ENCODE results near the gene TRAFD1. TPM values are rescaled to one million over a fixed set of nuclear protein-coding genes. Genes with fewer than 3 reads are reported as not detected.

Gene TRAFD1
- total and polyA plus RNA-seq, 9 of the 15 experiments (the other 6 are each of a cell fraction or from before 2014, with no cell fraction given) = 41.3 to 85.5 (median 54.5) TPM

GRCh38 chr12:112111931-112112330, 13.4 kb upstream of the TRAFD1 start (continued):
- TF ChIP-seq CEBPG (CRISPR knock-in tag; IDR thresholded peaks at IDR 0.05) (no peak), CEBPG (tag; conservative IDR thresholded peaks at IDR 0.05 in 1 of 2, IDR thresholded peaks at IDR 0.05 in 1 of 2) (peak in 1 of 2 experiments; percentile 73; a peak in 2 of 4 replicates), ELF2 (CRISPR knock-in tag; IDR thresholded peaks at IDR 0.05) (no peak), ZNF124 (CRISPR knock-in tag; IDR thresholded peaks at IDR 0.05) (no peak), ZFP36 (IDR thresholded peaks at IDR 0.05; ENCODE audit: low read depth, low read length, partially characterized antibody) (no peak)

GRCh38 chr12:112112409-112113133, 12.8 kb upstream of the TRAFD1 start:
- DNase-seq (ENCODE audit: extremely low read depth in 1 of 4, low spot score in 3 of 4) (no peak), FAIRE-seq (no peak), ATAC-seq (no peak)
- WGBS (ENCODE audit: insufficient coverage, low coverage, missing lambda C conversion rate) = 75% methylated on average over 6 of the region's 6 CpGs
- BruUV-seq (replicated peaks) = no TSS peak
- POLR2A ChIA-PET = interaction anchor here (0.7 to 1.4 kb wide), 2 partner anchors 10 to 14 kb away, joined by 3 read pairs; no protein-coding TSS in a partner anchor
- H3K9ac ChIP-seq (ENCODE audit: insufficient read depth in 1 of 2, low read depth in 2 of 2, low read length in 2 of 2) = no peak overlapping the region
- H3K27me3 ChIP-seq (ENCODE audit: control insufficient read depth in 2 of 2, insufficient read depth in 2 of 2, low read length in 2 of 2) = no peaks in the 10 kb centered on the region
- H2AFZ ChIP-seq (ENCODE audit: low read depth, low read length) = no peak overlapping the region
- H3K9me1 ChIP-seq (ENCODE audit: control insufficient read depth, insufficient read depth, low read length) = no peaks in the 10 kb centered on the region
- H3K36me3 ChIP-seq (ENCODE audit: control insufficient read depth, insufficient read depth, low read length) = no peaks in the 10 kb centered on the region
- no peak overlapping the region for H3K27ac ChIP-seq (ENCODE audit: extremely low read depth, low read depth, low read length)
- H3K4me2 ChIP-seq (ENCODE audit: insufficient read depth, low read length) = no peak overlapping the region
- peaks cover 15% of the 10 kb centered on the region for H3K79me2 ChIP-seq (ENCODE audit: control insufficient read depth, insufficient read depth, low read length)
- peaks cover 34 to 43% of the 10 kb centered on the region in 2 experiments for H3K4me1 ChIP-seq (replicated peaks in 1 of 2; ENCODE audit: control insufficient read depth in 2 of 2, insufficient read depth in 2 of 2, low read length in 2 of 2)
- CTCF ChIA-PET (ENCODE audit: low intra/inter-chr PET ratio) = interaction anchor here (0.6 kb wide), 1 partner anchor 918 kb away, joined by 3 read pairs; no protein-coding TSS in a partner anchor
- H4K20me1 ChIP-seq (replicated peaks; ENCODE audit: control insufficient read depth, insufficient read depth, low read length) = 0 out of 2 replicates have a peak, but pooled peaks cover 2% of the 10 kb centered on the region
- TF ChIP-seq KLF16 (IDR thresholded peaks at IDR 0.05) (no peak), ZKSCAN8 (CRISPR knock-in tag; IDR thresholded peaks at IDR 0.05) (peak; percentile 88; the same call in 1 of the 2 replicates), BRCA1 (IDR thresholded peaks at IDR 0.05) (no peak), BRCA1 (CRISPR knock-in tag; IDR thresholded peaks at IDR 0.05) (0 out of 2 replicates have a peak, but pooled peaks have one; percentile 35), ATF3 (IDR thresholded peaks at IDR 0.05) (peak; percentile 17; the same call in 1 of the 2 replicates), ATF3 (CRISPR knock-in tag; conservative IDR thresholded peaks at IDR 0.05) (no peak), CHCHD3 (CRISPR knock-in tag; IDR thresholded peaks at IDR 0.05) (no peak)
- H3K4me3 ChIP-seq = no peak overlapping the region
- no peaks in the 10 kb centered on the region for H3K9me3 ChIP-seq (replicated peaks; ENCODE audit: control insufficient read depth, insufficient read depth, low read depth, low read length)
- intact Hi-C loops (cut with micrococcal nuclease) = loop anchor here (10.0 kb wide), 1 partner anchor 272 kb away; the partner anchor contains the start of gene HECTD4
- in situ Hi-C loops (cut with MboI) = no loop called here
